Fibroblast of the aortic adventitia (primary cell): ENCODE measurements around the gene CT47C1. TPM values are rescaled to one million over a fixed set of nuclear protein-coding genes. Genes with fewer than 3 reads are reported as not detected.

Source experiments
- DNase-seq: peaks from one replicate; pipeline ENCODE4 v3.0.0-alpha.2; 2010; ENCODE audit warnings: low read depth
- H3K4me3 ChIP-seq: 2 replicates; pipeline ENCODE4 v1.5.1; 2011; ENCODE audit warnings: low read depth, mild to moderate bottlenecking, control low read depth, low read length, moderate library complexity
- total RNA-seq: library from RNA; depleted of rRNA; stranded (reverse); fragments of >200 nt; gene quantifications from 2 replicates; pipeline ENCODE4 v1.2.3, GENCODE V29; 2012; ENCODE audit warnings: low replicate concordance
- TF ChIP-seq, protein P1 (sequence below): IDR thresholded peaks from 2 replicates; pipeline ENCODE4 v1.5.1; 2011; ENCODE audit warnings: mild to moderate bottlenecking, low read length, control low read depth, inconsistent platforms; ENCODE audit not compliant: insufficient read depth

Gene CT47C1
- total RNA-seq, 1 donor, result not detected

DNA sequence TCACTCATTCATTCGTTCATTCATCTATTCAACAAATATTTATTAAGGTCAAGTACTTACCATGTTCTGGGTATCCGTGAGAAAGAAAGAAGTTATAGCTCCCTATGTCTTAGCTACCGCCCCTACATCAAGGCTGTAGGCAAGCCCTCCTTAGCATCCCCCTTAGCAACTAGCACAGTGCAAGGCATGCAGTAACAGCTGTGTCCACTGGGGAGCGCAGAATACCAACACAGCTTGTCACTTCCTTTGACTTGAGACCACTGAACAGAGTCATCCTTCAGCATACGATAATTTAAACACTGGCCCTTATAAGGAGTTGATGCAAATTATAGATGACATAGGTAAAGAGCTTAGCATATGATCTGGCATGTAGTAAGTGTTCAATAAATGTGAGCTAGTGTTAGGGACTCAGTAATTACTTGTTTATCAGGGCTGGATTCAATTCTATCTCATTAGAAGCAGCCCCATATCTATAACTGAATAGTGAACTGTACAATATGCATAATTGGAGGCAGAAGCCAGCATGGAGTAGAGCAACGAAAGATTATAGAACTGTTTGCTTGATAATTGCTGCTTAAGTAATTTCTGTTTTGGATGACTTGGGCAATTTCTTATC lies 46.1 kb downstream of the CT47C1 start:
- no peak overlapping the region for H3K4me3 ChIP-seq
- TF ChIP-seq, protein P1, sequence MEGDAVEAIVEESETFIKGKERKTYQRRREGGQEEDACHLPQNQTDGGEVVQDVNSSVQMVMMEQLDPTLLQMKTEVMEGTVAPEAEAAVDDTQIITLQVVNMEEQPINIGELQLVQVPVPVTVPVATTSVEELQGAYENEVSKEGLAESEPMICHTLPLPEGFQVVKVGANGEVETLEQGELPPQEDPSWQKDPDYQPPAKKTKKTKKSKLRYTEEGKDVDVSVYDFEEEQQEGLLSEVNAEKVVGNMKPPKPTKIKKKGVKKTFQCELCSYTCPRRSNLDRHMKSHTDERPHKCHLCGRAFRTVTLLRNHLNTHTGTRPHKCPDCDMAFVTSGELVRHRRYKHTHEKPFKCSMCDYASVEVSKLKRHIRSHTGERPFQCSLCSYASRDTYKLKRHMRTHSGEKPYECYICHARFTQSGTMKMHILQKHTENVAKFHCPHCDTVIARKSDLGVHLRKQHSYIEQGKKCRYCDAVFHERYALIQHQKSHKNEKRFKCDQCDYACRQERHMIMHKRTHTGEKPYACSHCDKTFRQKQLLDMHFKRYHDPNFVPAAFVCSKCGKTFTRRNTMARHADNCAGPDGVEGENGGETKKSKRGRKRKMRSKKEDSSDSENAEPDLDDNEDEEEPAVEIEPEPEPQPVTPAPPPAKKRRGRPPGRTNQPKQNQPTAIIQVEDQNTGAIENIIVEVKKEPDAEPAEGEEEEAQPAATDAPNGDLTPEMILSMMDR, result peak; percentile 86
- DNase-seq, result peak; percentile 56

DNA sequence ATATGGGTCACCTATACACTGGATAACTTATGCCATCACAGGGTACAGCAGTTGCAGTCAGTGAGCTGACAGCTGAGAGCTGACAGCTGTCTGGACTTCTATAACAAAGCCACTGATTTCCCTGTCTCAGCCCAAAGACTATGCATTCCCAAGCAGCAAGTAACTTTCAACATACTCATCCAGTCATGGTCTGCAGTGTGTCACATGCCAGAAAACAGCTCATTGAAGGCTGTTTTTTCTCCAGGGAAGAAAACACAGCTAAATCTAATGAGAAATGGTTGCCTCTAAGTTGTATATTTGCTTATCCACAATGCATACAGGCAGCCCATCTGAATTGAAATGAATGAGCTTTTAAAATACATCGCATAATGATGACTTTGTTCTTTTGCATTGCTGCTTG lies 48.5 kb downstream of the CT47C1 start:
- peak; percentile 12 for DNase-seq

More for the DNA sequence above, 48.5 kb downstream of the CT47C1 start:
- no peak overlapping the region for H3K4me3 ChIP-seq
- TF ChIP-seq, protein P1, result no peak

Other genes starting within 250 kb of the CT47C1 start
- gene ZCCHC12, start 249.2 kb upstream of the CT47C1 start, total RNA-seq, result not detected in 2 replicates
- 1.5 TPM in 1 of 2 replicates, not detected in the other for gene LONRF3, start 98.4 kb upstream of the CT47C1 start, total RNA-seq
- gene KIAA1210, start 54.8 kb downstream of the CT47C1 start, total RNA-seq, result not detected in 2 replicates
- 38.3 and 162 TPM in 2 replicates for gene PGRMC1, start 163.3 kb downstream of the CT47C1 start, total RNA-seq